ENCODE measurements around the gene IFITM2.

Gene IFITM2

DNA sequence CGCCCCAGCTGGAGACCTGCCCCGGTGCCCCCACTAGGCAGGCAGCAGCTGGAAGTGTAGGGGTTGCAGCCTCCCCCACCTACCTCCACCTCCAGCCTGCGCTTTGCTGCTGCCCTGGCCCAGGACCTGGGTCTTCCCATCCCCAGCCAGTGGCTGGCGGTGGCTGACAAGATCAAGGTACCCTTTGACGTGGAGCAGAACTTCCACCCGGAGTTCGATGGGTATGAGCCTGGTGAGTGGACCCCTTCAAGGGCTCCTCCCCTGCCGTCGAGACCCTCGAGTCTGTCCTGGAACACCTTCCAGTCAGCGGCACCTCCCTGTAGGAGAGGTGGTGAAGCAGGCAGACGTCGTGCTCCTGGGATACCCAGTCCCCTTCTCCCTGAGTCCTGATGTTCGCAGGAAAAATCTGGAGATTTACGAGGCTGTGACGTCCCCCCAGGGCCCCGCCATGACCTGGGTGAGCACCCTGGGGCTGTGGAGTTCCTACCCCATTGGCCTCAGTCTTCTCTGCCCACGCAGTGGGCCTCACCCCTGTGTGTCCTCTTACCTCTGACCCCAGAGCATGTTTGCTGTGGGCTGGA lies 14.3 kb upstream of the IFITM2 start:
- DNase-seq (ENCODE audit: low read depth in 2 of 2) = no peak

DNA sequence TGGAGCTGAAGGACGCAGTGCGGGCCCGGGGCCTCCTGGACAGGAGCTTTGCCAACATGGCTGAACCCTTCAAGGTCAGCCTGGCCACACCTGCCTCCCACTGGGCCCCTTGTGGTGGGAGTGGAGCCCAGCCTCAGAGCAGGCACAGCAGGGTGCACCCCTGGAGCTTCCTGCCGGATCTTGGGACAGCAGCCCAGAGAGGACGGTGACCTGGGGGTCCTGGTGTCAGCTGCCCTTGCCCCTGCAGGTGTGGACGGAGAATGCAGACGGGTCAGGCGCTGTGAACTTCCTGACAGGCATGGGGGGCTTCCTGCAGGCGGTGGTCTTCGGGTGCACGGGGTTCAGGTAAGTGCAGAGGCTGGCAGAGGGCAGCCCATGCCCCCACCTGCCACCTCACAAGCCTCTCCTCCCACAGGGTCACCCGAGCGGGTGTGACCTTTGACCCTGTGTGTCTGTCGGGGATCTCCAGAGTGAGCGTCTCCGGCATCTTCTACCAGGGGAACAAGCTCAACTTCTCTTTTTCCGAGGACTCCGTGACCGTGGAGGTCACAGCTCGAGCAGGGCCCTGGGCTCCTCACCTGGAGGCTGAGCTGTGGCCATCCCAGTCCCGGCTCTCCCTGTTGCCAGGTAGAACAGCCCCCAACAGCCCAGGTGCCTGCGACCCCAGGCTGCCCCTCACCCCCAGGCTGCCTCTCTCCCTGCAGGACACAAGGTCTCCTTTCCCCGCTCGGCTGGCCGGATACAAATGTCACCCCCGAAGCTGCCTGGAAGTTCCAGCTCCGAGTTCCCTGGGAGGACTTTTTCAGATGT lies 13.6 kb upstream of the IFITM2 start:
- no peak for DNase-seq (ENCODE audit: low read depth in 2 of 2)

DNA sequence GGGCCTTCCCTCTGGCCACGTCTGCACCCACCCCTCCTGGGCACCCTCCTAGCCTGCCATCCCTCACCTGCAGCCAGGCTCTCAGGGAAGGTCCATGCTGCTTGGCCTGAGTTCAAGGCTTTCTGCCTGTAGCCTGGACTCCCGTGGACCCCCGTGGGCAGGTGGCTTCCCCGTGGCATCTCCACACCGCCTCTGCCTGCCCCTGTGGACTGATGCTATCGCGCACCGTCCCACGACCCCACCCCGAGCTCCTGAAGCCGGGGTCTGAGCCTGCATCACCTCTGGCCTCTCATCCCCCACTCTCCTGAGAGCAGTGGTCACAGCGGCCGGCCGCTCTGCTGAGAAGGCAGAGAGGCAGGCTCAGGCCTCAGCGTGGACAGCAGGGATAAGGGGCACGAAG lies 12.8 kb upstream of the IFITM2 start:
- no peak for DNase-seq (ENCODE audit: low read depth in 2 of 2)

DNA sequence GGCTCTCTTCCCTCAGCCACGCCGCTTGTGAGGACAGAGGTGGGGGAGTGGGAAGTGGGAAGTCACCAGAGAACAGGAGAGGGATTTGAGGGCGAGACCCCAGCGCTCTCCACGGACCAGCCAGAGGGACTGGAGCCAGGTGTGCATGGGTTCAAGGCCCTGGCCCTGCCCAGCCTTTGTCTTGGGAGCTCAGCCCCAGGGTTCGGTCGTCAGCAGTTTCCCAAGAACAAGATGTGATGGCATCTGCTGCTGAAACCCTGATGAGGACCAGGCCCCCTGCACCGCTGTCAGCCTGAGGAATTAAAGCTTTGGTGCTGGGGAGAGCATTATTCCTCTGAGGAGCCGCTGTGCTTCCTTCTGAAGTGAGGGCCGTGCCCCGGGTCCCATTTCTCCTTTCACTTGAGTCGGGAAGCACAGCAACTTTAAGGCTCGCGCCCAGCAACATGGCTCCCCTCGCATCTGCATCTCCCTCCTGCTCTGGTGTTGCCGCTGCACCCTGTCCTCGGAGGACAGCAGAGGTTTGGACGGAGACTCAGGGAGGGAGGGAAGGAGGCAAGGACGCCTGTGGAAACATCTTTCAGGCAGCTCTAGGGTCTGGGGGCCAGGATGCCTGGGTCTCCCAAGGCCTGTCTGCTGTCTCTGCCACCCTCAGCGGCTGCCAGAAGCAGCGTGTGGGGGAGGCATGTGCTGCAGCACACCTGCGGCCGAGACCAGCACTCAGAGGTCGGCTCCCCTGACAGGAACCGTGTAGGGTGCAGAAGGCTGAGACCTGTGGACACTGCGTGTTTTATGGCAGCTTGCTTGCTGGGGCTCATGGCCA lies 12.1 kb upstream of the IFITM2 start:
- no peak for DNase-seq (ENCODE audit: low read depth in 2 of 2)

DNA sequence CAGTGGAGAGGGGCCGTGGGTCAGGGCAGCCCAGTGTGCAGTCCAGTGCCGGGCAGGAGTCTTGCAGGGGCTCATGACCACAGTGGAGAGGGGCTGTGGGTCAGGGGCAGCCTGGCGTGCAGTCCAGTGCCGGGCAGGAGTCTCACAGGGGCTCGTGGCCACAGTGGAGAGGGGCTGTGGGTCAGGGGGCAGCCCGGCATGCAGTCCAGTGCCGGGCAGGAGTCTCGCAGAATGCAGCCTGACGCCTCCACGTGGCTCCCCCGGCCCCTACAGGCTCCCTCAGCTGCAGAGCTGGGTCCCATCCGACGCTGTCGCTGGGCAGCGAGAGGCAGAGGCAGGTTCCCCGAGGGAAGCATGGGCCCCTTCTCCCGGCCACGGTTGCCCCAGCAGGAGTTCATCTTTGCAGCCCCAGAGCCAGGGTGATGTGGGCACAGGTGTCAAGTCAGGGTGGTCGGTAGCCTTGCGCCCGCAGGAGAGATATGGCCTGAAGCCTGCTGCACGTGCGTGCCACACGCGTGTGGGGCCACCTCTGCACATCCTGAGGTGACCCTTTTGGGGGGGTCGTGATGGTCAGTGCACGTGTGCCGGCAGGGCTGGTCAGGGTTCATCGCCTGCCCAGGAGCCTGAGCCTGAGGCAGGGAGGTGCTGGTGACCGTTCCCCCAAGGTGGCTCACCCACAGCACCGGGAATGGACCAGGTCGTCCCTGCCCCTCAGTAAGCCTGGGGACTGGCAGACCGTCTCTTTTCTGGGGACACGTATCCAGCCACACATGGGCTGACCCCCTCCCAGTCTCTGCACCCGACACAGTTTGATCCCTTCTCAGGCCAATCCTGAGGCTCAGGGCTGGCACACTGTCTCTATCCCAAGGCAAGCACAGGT lies 11.2 kb upstream of the IFITM2 start:
- no peak for DNase-seq (ENCODE audit: low read depth in 2 of 2)

DNA sequence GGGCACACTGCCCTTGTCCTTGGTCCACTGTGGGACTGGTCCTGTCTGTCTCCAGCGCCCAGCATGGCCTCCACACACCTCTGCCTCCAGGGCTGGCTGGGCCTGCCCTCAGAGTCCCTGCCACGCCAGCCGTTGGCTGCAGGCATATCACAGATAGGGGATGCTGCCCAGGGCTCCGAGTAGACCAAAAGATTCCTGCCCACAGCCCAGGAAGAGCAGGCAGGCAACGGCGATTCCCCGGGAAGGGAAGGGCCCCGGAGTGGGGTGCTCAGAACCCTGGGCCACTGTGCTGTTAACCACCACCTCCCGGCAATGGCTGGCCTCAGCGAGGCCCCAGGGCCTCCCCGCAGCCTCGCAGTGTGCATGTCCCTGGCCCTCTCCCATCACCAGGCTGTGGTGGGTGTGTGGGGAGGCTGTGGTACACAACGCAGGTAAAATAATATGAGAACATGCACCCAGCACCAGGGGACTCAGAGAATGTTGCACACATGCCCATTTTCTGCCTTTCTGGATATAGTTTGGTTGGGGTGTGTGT lies 10.5 kb upstream of the IFITM2 start:
- DNase-seq (ENCODE audit: low read depth in 2 of 2) = no peak

DNA sequence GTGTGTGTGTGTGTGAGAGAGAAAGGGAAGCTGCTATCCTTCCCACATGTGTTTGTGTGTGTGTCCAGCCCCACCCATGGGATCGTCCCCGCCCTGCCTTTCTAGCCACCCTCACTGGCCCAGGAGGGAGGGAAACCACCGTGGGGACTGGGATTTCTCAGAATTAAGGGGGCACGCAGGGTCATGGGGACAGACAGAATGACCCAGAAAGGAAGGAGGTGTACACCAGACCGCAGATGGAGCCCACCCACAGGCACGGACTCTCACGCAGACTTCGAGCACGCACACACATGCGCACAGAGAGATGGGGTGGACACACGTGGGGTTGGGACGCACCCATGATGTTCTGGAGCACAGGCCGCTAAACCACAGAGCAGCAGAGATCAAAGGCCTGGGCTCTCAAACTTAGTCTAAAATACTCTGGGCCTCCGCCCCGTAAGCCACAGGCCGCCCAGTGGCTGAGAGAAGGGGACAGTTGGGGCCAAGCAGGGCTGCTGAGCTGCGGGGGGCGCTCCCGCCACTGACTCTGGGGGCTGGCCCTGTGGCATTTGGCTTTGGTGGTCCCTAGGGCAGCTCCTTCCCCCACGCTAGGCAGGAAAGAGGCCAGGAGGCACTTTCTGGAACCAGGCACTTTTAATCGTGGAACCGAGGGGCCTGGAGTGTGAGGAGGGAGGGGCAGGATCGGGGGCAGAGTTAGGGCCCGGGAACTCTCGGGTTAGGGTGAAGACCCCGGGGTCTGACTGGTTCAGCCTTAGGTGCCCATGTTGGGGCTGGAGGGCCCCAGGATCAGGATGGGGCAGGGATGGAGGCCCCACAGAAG lies 9.8 kb upstream of the IFITM2 start:
- no peak for DNase-seq (ENCODE audit: low read depth in 2 of 2)

DNA sequence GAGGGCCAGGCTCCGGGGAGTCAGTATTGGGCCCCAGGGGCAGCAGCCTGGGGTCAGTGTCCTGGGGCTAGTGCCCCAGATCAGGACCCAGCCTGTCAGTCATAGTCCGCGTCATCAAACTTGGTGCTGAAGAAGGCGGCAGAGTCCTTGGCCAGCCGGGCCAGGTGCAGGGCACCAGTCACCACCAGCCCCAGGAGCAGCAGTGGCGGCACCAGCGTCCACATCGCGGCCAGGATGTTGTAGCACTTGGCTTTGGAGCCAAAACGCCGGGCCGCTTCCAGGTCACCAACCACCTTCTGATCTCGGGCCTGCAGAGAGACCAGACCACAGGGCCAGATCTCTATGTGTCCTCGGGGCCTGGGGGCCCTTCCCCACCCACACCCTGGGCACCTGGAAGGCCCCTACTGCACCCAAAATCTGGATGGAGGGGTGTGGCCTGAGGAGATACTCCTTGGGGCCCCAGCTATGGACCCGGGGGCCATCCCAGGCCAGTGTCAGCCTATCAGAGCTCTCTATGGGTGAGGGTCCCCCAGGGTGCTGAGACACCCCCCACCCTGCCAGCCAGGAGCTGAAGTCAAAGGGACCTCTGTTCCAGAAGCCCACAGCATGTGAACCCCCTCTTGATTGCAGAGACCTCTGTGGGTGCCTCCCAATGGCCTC lies 9.1 kb upstream of the IFITM2 start:
- no peak for DNase-seq (ENCODE audit: low read depth in 2 of 2)

DNA sequence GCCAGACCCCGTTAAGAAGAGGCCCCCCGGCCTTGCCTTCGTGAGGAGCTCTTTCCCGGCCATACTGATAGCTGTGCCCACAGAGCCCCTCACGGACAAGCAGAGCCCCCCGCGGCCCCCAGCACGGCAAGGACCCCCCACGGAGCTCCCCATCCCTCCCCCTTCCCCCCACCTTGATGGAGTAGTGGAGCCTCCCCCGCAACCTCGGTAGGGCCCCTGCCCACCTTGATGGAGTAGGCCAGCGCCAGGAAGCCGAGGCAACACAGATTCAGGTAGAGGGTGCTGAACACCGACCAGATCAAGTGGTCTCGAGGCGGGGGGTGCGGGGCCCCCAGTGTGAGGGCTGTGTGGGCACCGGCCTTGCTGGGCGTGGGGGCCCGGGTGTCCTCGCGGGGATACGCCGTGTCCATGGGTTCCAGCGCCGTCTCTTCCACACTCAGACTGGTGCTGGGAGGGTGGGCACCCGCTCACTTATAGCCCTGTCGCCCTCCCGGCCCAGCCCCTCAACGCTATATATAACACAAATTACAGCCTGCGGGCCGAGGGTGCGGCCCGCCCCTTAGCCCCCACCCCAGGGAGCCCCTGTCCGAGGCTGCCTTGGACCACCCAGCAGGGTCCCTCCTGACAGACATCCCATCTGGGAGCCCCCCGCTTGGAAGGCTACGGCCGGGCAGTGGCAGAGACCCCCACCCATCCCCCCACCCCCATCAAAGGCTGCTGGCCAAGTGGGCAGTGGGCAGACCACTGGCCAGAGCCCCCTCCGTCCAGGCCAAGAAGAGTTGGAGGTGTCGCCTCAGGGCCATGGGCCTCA lies 8.3 kb upstream of the IFITM2 start, which contains the start of gene IFITM5:
Gene IFITM5, minus strand, starts transcription at position 446 of the 811 bp plus-strand sequence. Its CDS starts 36 bp downstream, at position 410.
- DNase-seq (ENCODE audit: low read depth in 2 of 2) = no peak

DNA sequence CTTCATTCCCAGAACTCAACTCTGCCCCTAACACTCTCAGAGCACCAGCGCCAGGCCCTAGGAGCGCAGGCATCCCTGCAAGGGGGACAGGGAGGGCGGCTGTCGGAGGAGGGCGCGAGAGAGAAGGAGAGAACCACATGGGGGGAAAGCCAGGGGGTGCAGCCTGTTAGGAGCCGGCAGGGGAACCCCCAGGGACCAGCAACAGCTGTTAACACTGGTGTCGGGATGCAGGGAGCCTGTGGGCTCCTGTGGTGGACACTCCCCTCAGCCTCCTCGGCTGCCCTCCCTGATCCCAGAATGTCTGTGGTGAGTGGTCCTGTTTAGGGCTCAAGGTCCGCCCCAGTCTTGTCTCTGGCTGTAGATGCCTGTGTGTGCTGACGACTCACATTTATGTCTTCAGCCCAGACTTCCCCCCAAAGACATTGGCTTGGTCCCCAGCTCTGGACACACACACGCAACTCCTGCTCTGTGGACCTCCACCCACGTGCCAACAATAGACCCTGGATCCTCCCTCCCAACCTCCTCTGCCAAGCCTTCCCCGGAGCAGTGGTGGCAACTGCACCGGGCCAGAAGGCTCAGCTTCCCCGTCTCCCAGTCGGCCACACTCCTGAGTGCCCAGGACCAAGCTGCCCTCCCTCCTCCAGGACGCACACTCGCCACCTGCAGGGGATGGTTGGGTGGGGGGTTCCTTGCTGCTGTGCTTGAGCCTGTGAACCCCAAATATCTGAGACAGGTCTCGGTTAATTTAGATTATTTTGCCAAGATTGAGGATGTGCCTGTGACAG lies 7.5 kb upstream of the IFITM2 start:
- DNase-seq (ENCODE audit: low read depth in 2 of 2) = no peak

DNA sequence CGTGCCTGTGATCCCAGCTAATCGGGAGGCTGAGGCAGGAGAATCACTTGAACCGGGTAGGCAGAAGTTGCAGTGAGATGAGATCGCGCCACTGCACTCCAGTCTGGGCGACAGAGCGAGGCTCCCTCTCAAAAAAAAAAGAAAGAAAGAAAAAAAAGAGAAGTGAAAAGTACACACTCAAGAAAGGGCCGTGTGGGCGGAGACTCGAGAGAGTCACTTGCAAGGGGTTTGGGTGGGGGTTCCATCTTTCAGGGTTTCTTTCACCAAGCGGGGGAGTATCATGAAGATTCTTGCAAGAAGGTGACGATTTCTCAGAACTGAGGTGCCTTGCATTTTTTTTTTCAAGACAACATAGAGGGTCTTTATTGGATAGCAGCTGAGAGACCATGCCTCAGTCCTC lies 4.3 kb upstream of the IFITM2 start:
- DNase-seq (ENCODE audit: low read depth in 2 of 2) = no peak

DNA sequence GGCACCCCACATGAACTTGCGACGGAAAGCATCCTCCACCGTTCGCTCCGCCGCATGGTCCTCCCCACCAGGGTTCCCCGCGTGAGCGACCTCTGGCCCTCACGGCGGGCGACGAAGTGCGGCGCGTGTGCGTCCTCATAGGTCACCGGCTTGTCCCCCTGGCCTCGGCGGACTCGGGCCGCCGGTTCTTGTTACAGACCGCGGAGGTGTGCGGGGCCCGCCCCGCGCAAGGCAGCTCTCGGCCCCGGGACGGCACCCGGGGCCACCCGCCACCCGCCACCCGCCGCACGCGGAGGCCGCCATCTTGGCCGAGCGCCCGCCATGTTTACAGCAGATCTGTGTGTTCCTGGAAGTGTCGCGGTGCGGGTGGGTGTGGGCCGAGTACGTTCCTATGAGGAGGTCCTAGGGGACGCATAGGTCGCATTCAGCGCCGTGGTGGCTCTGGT lies 3.5 kb upstream of the IFITM2 start:
- DNase-seq (ENCODE audit: low read depth in 2 of 2) = no peak

DNA sequence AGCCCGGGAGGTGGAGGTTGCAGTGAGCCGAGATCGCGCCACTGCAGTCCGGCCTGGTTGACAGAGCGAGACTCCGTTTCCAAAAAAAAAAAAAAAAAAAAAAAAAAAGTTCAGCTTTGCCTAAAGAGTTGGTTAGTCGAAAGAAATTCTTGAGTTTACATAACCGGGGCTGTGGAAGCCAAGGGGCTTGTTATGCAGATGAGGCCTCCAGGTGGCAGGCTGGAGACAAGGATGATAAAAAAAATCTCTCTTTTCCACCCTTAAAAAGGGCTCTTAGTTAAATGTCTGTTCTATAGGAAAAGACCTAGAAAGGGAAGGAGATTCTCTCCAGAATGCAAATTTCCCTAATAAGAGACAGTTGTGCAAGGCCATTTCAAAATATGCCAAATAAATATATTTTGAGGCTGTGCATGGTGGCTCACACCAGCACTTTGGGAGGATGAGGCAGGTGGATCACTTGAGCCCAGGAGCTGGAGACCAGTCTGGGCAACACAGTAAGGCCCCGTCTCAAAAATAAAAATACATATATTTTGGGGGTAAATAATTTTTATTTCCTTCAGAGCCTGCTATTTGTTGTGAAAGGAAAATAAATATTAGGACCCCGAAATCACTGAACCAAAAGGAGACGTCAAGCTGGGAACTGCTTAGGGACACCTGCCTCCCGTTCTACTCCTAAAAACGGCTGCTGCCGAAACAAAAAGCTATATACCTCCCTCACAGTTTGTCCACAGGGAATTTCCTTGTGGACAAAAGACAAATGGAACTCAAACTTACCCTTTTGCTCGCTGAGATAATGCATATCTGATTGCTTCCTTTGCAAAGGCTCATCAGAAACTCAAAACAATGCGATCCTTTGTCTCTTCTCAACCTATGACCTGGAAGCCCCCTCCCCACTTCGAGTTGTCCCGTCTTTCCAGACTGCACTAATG lies 2.4 kb upstream of the IFITM2 start:
- no peak for DNase-seq (ENCODE audit: low read depth in 2 of 2)

DNA sequence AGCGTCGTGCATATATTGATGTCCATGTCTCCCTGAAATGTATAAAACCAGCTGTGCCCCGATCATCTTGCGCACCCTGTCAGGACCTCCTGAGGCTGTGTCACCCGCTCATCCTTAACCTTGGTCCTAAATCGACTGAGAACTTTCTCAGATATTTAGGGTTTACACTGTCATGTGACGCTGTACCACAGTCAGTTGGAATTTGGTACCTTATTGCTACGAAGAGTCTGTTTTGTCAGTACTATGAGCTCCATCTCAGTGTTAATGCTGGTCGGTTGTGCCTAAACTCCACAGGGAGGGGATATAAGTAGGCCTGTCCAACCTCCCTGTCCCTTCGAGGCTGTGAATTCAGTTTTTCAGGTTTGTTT lies 1.8 kb upstream of the IFITM2 start:
- no peak for DNase-seq (ENCODE audit: low read depth in 2 of 2)

DNA sequence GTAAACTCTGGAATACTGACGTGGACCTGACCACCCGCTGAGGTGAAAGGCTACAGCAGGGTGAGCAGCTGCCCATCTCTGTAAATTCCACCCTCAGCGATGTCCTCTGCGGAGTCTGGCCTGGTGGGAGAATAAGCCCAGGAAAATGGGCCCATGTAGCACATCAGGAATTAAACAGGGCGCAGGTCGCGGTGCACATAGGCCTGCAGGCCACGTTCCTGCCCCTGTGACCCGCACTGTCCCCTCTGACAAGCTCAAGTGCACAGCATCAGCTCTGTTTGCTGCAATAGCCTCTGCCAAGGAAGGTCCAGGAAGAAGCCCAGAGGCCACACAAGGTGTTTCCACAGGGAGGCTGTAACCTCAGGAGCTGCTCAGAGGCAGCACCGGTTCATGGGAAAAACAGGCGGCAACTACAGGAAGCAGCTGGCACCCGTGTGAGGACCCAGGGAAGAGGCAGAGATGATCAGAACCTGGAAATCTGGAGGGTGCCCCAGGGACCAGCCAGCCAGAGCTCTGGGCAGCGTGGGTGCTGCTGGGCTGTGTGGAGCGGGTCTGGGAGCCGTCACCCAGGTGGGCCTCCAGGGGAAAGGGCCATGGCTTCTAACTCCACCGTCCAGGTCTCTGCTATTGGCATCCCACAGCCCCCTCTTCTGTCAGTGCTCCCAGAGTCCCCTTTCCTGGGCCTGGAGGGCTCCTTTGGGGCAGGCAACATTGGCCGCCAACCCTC lies 808 bp upstream of the IFITM2 start:
- DNase-seq (ENCODE audit: low read depth in 2 of 2) = no peak
